ENCODE data around the gene LRRC4. TPM values are rescaled to one million over a fixed set of nuclear protein-coding genes. Genes with fewer than 3 reads are reported as not detected.

LRRC4 gene
- total RNA-seq, 1 experiment from 2014 or later, result 10.4 TPM

DNA sequence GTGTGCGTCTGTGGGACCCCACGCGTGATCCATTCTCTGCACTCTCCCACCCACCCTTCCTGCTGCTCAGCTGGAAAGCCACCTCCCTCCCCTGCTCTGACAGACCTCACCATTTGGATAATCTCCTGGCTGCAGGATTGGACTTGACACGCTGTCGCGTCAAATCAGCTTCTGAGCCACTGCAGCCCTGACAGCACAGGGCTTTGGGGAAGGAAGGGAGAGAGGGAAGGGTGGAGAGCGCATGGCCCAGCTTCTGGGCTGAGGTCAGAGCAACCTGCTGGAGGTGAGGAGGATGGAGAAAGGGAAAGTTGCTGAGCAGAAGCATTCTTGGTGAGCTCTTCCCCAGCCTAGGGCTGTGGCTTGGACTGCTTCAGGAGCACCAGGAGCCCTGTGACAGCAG, 48.9 kb upstream of the LRRC4 start:
- no peak overlapping the region for H3K9ac ChIP-seq (ENCODE audit: extremely low read depth, insufficient read length, low read length)
- H2BK120ac ChIP-seq (ENCODE audit: low read depth, low read length, poor library complexity, severe bottlenecking), result no peak overlapping the region
- H3K79me2 ChIP-seq (ENCODE audit: insufficient read depth, low read length), result no peaks in the 10 kb centered on the region
- TF ChIP-seq, protein P1, sequence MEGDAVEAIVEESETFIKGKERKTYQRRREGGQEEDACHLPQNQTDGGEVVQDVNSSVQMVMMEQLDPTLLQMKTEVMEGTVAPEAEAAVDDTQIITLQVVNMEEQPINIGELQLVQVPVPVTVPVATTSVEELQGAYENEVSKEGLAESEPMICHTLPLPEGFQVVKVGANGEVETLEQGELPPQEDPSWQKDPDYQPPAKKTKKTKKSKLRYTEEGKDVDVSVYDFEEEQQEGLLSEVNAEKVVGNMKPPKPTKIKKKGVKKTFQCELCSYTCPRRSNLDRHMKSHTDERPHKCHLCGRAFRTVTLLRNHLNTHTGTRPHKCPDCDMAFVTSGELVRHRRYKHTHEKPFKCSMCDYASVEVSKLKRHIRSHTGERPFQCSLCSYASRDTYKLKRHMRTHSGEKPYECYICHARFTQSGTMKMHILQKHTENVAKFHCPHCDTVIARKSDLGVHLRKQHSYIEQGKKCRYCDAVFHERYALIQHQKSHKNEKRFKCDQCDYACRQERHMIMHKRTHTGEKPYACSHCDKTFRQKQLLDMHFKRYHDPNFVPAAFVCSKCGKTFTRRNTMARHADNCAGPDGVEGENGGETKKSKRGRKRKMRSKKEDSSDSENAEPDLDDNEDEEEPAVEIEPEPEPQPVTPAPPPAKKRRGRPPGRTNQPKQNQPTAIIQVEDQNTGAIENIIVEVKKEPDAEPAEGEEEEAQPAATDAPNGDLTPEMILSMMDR (conservative IDR thresholded peaks at IDR 0.05), result no peak
- no peak overlapping the region for H3K4me2 ChIP-seq (ENCODE audit: insufficient read depth, insufficient read length, low read length)
- Mint-ChIP-seq H3K9me3 (no peaks in the 10 kb centered on the region), H3K4me3 (no peak overlapping the region), H3K27me3 (ENCODE audit: low read depth) (no peaks in the 10 kb centered on the region; the same call in 1 of the 2 replicates), H3K27ac (0 out of 7 replicates have a peak overlapping the region, but pooled peaks of 1 of the 3 experiments have one; percentile 29), H3K4me1 (peaks cover 0 to 4% of the 10 kb centered on the region in 2 experiments; a peak in 1 of 4 replicates), H3K36me3 (ENCODE audit: insufficient read depth in 1 of 3, low read depth in 3 of 3) (peaks cover 8 to 26% (median 8%) of the 10 kb centered on the region in 3 experiments; a peak in 6 of 7 replicates)
- no peaks in the 10 kb centered on the region for H3K23me2 ChIP-seq (ENCODE audit: insufficient read length, low read depth, low read length, poor library complexity, severe bottlenecking)
- H2AK5ac ChIP-seq (ENCODE audit: insufficient read length, low read length), result no peak overlapping the region
- H2BK20ac ChIP-seq (ENCODE audit: low read depth, low read length, poor library complexity, severe bottlenecking), result no peak overlapping the region
- no peak overlapping the region for H4K91ac ChIP-seq (ENCODE audit: insufficient read length, low read depth, low read length)
- no peak overlapping the region for H3K14ac ChIP-seq (ENCODE audit: insufficient read depth, low read length)
- H4K5ac ChIP-seq (ENCODE audit: insufficient read length, low read depth, low read length), result no peak overlapping the region
- H2BK5ac ChIP-seq (ENCODE audit: insufficient read length, low read length), result no peak overlapping the region
- H3K79me1 ChIP-seq (ENCODE audit: insufficient read depth, low read depth, low read length, poor library complexity, severe bottlenecking), result no peaks in the 10 kb centered on the region
- no peak overlapping the region for H2AFZ ChIP-seq (ENCODE audit: low read length)
- whole genome bisulfite sequencing (ENCODE audit: extremely low coverage, insufficient read length, low lambda C conversion rate), result no CpG with 5 or more reads among the region's 7 CpGs
- H3K23ac ChIP-seq (ENCODE audit: insufficient read length, low read depth, low read length), result no peak overlapping the region
- no peak overlapping the region for H3K56ac ChIP-seq (ENCODE audit: insufficient read length, low read depth, low read length)
- no peak for DNase-seq
- H3T11ph ChIP-seq (ENCODE audit: low read length), result no peak overlapping the region
- no peak overlapping the region for H2BK15ac ChIP-seq (ENCODE audit: low read depth, low read length)
- H4K20me1 ChIP-seq (ENCODE audit: control insufficient read depth, insufficient read depth, insufficient read length), result no peaks in the 10 kb centered on the region
- H3K4ac ChIP-seq (ENCODE audit: low read depth, low read length), result no peak overlapping the region
- H4K8ac ChIP-seq (replicated peaks; ENCODE audit: insufficient read length, low read depth, low read length), result no peak overlapping the region
- no peaks in the 10 kb centered on the region for H3K27me3 ChIP-seq (ENCODE audit: insufficient read depth, low read length)
- no peaks in the 10 kb centered on the region for H3K9me3 ChIP-seq (ENCODE audit: control insufficient read depth, low read depth, low read length)
- H3K4me1 ChIP-seq (ENCODE audit: insufficient read depth, low read length), result no peaks in the 10 kb centered on the region; the same call in 1 of the 2 replicates
- no peak overlapping the region for H2BK12ac ChIP-seq (ENCODE audit: insufficient read length, low read depth, low read length)
- no peak overlapping the region for H3K27ac ChIP-seq (ENCODE audit: insufficient read length, low read depth, low read length)
- no peak overlapping the region for H3K18ac ChIP-seq (ENCODE audit: insufficient read length, low read depth, low read length)
